Erythroblast (primary cell): ENCODE results near the gene OBSL1.

Source experiments
- GATA1 ChIP-seq: IDR thresholded peaks from 2 replicates; pipeline ENCODE4 v1.6.1; 2011; ENCODE audit warnings: low read depth, mild to moderate bottlenecking, control low read depth, low read length, moderate library complexity
- POLR2A ChIP-seq: IDR thresholded peaks from 2 replicates; pipeline ENCODE4 v1.6.1; 2011; ENCODE audit warnings: mild to moderate bottlenecking, low read length

DNA sequence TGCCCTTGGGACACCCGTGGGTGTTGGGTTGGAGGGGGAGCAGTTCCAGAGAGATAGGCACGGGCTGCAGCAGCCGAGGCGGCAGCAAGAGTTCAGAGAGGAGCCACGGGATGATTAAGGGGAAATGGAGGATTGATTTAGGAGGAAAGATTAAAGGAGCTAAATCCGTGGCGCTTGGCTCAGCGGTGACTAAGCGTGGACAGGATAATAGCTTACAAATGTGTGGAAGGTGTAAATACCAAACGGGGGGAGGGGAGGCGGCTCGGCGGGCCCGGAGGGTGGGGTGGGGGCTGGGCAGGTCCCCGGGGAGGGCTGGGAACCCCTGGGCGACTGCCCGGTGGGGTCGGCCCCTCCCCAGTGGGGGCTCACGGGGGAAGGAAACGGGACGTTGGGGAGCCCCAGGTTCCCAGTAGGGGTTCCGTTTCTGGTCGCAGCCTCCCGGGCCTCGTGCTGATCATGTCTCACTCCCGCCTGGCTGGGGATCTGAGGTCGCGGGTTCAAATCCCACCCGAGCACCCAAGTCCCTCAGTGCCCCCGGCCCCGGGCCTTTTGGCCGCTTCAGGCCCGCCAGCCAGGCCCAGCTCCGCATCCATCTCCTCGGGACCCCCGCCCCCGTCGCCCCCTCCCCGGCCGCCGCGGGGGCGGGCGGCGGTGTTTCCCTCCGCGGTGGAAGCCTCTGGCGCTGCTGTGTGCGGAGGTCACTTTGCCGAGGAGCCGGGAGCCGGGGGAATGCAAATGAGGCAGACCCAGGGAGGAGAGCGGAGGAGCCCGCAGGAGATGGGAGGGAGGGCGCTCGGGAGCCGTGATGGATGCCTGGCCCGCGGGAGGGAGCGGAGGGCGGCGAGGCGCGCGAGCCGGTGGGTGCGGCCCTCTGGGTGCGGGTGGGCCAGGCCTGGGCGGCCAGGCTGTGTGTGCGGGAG, 49.0 kb downstream of the OBSL1 start:
- TF ChIP-seq POLR2A (no peak), GATA1 (no peak)
